ENCODE results near the gene HOXD12.

DNA sequence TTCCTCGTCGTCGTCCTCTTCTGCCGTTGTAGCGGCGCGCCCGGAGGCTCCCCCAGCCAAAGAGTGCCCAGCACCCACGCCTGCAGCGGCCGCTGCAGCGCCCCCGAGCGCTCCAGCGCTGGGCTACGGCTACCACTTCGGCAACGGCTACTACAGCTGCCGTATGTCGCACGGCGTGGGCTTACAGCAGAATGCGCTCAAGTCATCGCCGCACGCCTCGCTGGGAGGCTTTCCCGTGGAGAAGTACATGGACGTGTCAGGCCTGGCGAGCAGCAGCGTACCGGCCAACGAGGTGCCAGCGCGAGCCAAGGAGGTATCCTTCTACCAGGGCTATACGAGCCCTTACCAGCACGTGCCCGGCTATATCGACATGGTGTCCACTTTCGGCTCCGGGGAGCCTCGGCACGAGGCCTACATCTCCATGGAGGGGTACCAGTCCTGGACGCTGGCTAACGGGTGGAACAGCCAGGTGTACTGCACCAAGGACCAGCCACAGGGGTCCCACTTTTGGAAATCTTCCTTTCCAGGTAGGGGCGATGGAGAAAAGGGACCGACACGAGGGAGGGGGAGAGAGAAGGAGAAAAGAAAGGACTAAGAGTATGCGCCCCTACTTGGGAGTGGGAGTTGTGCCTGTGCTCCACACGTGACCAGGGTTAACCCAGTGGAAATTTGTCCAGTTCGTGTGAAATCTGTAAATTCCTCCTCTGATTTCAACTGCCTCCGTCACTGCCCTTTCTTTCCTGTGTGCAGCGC, 6.3 kb upstream of the HOXD12 start:
- TF ChIP-seq, protein P1, sequence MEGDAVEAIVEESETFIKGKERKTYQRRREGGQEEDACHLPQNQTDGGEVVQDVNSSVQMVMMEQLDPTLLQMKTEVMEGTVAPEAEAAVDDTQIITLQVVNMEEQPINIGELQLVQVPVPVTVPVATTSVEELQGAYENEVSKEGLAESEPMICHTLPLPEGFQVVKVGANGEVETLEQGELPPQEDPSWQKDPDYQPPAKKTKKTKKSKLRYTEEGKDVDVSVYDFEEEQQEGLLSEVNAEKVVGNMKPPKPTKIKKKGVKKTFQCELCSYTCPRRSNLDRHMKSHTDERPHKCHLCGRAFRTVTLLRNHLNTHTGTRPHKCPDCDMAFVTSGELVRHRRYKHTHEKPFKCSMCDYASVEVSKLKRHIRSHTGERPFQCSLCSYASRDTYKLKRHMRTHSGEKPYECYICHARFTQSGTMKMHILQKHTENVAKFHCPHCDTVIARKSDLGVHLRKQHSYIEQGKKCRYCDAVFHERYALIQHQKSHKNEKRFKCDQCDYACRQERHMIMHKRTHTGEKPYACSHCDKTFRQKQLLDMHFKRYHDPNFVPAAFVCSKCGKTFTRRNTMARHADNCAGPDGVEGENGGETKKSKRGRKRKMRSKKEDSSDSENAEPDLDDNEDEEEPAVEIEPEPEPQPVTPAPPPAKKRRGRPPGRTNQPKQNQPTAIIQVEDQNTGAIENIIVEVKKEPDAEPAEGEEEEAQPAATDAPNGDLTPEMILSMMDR (conservative IDR thresholded peaks at IDR 0.05; ENCODE audit: low read length) = no peak
- TF ChIP-seq EZH2phosphoT487 (IDR thresholded peaks at IDR 0.05; ENCODE audit: borderline replicate concordance, low read depth, low read length) = no peak

All from OCI-LY7 (cell line).